ENCODE measurements around the gene MORN1. TPM values are rescaled to one million over a fixed set of nuclear protein-coding genes. Genes with fewer than 3 reads are reported as not detected.

Gene MORN1
- polyA plus RNA-seq, 1 donor, result 6.7 TPM

DNA sequence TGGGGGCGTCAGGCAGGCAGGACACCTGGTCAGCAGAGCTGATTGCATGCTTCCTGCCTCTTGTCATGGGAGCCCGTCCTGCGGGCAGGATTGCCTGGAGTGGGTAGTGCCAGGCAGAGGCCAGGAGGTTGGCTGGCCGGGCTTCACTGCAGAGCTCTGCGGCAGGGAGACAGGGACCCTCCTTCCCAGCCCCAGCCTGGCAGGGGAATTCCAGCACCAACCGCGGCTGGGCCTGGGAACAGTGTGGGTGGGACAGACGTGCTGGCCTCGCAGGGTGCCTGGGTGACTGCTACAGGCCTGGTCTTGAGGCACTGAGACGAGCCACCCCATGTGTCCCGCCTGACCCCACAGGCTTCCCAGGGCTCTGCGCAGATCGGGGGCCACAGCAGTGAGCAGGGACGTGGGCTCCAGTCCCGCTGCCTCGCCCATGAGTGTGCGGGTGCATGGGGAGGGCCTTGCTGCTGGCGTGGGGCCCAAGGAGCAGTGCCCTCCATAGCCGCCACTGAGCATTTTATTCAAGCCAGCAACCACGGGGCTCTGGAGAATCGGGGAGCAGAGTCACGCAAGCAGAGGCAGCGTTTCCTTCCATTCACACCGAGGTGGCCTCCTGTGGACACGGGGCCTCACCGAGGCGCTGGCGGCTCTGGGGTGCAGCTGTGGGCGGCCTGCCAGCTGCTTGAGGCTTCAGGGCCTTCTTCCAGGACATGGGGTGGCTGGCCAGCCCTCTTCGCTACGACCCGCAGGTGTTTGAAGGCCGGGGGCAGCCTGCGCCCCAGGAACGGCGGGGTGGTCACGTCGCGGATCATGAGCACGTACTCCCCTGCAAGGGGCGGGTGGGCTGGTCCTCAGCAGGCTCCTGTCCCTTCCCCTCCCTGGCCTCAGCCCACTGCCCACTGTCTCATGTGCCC lies 70.3 kb downstream of the MORN1 start:
- DNase-seq (ENCODE audit: low read depth), result no peak

DNA sequence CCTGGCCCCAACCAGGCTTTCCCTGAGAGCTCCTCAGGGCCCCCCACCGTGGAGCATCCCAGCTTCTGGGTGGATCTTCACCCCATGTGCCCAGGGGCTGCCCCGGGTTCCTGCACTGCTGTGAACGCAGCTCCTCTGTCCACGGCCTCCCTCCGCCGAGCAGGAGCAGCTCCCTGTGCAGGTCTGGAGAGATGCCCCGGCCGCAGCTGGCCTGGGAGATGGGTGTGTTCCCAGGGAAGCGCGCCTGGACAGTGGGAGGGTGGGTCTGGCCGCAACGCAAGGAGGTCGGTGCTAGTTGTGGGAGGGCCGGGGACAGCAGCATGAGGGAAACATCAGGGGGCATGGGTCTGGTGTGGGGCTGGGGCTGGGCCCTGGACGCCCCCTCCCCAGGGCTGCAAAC lies 71.3 kb downstream of the MORN1 start:
- DNase-seq (ENCODE audit: low read depth), result no peak

DNA sequence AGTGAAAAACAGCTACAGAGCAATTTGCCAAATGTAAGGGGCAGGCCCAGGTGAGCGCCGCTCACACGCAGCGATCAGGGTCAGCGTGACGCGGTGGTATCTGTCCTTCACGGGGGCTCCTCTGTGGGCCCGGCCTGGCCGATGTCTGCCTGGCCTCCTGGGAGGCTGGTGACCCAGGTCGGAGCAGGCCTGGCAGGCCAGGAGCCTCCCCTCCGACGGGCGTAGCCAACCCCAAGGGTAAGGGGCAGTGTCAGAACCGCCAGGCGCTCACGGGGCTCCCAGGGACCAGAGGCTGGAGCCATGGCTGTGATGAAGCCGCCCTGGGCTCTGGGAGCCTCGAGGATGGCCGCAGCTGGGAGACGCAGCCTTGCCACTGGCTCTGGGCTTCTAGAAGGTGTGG lies 72.1 kb downstream of the MORN1 start:
- DNase-seq (ENCODE audit: low read depth), result no peak

DNA sequence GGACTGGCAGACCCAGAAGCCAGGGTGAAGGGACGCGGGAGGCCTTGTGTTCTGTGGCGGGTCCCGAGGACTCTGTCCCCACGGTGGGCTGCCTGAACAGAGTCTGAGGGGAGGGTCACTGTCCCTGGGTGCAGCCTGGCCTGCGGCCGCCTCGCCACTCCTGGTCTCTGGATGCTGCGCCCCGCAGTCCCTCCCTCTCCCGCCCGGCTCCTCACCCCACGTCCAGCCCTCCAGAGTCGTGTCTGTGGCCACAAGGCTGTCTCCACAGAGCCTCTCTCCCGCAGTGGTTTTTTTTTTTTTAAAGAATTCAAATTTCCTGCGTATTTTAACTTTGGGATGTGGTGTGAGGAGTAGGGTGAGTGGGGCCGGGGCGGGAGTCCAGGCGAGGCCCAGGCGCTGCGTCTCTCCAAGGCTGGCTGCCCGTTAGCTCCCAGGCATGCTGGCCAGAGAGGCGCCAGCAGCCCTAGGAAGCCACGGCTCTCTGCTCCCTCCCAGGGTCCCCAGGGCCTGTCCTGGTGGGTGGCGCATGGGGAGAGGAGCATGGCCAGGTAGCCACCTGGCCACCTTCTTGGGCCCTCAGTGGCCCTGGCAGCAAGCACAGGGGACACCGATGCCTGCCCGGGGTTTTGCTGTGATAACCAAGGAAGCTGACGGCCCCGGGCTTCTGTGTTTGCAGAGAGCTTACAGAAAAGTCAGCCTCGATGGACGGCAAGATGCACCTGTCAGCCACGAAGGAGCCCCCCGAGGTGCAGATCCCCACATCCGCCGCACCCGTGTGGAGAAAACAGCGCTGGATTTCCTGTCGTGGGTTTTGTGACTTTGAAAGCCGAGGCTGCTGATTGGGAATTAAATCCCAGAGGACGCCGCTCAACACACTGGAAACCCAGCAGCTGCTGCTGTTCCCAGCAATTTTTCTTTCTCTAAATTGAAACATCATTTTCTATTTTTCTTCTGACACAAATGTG lies 72.8 kb downstream of the MORN1 start:
- no peak for DNase-seq (ENCODE audit: low read depth)

DNA sequence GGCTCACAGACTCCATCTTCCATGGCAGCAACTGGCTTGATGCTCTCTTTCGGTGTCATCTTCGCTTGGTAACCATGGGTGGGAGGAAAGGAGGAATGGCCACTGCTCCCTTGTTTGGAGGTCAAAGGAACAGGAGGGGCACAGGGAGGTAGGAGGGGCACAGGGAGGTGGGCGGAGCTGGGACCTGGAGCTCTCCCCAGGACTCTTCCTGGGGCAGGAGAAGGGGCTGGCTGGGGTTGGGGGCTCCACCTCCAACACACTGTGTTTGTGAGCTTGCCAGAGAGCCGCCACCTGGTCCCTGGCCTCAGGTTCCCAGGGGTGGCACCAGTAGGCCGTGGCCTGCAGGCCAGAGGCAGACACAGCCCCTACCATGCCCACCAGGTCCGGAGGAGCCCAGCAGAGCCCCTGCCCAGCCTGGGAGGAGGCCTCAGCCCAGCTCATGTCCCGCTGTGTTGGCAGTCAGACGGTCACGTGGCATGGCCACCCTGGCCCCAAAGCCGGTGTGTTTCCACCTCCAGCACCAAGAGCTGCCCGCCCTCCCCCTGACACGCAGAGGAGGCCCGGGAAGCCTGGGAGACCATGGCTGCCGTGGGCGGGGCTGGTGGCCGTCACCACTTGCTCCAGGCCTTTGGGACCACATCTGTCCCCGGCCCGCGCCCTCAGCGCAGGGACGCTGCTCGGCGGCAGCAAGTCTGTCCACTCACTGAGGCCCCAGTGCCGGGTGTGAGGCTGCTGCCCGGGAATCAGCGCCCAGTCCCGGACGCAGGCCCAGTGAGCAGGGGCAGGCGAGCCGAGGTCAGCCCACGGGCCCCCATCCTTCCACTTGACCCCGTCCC lies 73.9 kb downstream of the MORN1 start:
- DNase-seq (ENCODE audit: low read depth), result no peak

DNA sequence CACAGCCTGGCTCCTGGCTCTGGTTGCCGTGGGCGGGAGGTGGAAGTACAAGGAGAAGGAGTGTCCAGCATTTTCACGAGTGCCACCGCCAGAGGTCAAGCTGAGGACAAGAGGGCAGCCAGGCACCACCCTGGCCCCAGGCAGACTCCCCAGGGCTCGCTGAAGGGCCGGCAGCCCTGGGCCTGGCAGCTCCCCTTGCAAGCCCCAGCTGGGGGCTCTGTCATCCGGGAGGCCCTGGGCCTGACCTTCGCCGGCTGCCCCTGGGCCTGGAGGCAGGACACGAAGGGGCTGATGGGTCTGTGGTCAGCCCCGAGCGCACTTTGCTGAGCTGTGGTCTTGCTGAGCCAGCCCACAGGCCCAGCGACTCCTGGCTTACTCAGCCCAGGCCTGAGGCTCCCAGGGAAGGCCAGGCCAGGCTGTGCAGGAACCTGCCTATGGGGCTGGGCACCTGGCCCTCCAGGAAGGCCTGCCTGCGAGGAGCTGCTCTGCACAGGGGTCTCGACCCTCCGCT lies 74.8 kb downstream of the MORN1 start:
- no peak for DNase-seq (ENCODE audit: low read depth)

DNA sequence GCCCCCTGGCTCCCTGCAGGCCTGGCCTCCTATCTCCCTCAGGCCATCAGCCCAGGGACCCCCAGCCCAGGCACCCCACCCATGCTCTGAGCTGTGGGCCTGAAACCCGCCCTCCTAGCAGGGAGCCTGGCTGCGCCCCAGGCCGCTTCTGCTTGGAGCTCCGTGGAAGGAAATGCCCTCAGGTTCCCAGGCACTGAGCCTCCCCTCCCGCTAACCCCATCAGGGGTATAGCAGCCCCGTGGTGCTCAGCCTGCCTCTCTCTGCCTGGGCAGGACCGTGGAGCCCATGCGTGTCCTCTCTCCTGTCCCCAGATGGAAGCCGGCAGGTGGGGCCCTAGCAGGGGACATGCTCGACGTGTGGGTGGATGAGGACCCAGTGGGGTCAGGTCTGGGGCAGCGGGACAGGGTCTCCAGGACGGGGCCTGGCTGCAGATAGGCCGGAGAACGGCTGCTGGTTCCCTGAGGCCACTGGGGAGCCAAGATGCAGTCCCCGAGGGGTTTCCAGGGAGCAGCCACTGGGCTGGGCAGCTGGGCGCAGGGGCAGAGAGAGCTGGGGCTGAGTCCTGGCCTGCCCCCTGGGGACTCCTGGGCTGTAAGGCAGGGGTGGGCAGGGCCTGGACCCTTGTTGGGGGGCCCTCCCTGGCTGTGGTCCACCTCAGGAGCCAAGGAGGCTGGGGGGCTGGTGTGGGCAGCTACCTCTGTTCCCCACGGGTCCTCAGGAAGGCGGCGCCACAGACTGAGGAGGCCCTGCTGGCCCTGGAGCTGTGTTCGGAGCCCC lies 75.5 kb downstream of the MORN1 start:
- DNase-seq (ENCODE audit: low read depth), result no peak

DNA sequence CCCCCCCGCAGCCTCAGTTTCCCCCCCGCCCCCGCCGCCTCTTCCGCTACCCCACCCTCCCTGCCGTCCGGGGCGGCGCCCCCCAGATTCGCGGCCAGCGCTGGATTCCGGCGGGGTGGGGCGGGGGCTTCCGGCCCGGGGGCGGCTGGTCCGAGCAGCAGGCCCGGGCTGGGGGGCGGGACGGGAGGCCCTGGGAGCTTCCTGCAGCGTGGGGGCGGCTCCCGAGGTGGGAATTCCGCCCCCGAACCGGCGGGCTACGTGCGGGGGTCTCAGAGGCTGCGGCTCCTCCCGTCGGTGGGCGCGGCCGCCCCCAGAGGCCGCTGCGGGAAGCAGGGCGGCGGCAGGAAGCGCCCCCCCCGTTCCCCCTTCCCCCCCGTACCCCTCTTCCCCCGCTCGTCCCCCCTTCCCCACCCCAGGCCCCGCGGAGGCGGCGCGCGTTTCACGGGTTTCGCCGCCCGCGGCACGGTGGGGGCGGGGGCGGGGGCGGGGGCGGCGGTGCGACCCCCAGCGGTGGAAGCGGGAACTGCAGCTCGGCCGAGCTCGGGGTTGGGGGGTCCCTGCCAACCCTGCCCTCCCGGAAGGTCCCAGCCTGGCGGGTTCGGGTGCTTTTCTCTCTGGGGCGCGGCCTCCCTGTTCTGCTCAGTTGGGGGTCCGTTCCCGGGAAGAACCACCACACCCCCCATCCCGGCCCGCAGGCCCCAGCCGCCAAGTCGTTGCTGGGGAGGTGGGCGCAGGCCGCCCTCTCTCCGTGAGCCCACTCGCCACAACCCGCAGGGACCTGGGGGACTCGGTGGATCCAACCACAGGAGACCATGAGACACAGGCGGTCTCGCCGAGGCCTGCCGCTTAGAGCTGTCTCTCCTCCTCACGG lies 76.3 kb downstream of the MORN1 start:
- DNase-seq (ENCODE audit: low read depth), result no peak

DNA sequence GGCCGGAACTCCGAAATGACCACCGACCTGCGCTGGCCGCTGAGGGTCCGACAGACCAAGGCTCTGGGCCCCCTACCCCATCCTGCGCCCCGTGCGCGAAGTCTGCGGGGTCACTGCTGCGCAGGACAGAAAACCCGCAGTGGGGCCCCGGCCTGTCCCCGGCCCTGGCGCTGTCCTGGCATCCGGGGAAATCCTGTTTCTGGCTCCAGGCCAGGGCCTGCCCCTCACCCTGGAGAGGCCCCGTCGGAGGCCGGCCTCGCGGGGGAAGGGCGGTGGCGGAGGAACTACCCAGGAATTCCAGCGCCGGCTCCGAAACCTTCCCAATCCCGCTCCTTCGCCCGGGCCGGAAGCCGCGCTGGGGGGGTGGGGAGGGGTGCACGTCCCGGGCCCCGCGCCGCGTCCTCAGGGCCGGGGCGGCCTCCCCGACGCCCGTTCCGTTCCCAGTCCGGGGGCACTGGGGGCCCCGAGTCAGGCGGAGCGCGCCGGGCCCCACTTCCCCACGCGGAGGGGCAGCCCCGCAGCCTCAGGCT lies 77.0 kb downstream of the MORN1 start:
- DNase-seq (ENCODE audit: low read depth), result no peak

DNA sequence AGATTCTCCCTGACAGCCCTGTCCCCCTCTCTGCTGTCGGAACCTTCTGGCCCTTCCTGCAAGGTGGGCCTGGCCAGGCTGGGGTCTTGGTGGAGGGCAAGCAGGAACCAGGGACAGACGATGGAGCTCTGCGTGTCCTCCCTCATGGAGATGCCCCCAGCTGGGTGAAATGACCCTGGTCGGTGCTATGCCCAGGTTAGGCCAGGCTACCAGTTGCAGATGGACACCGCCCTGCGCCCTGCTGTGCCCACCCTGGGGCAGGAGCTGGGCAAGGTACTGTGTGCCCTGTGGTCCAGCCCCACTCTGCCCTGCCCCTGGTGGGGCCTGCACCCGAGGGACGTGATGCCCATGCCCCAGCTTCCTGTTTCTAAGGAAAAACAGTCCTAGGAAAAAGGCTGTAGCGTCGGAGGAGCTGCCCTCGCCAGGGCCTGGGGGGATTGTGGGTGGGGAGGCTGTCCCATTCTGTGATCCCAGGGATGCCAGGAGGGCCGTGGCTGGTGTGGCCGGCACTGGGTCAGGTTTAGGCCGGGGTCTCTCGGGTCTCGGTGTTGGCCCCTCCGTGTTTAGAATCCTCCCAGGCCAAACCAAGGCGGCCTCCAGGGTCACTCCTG lies 77.6 kb downstream of the MORN1 start:
- DNase-seq (ENCODE audit: low read depth), result no peak

DNA sequence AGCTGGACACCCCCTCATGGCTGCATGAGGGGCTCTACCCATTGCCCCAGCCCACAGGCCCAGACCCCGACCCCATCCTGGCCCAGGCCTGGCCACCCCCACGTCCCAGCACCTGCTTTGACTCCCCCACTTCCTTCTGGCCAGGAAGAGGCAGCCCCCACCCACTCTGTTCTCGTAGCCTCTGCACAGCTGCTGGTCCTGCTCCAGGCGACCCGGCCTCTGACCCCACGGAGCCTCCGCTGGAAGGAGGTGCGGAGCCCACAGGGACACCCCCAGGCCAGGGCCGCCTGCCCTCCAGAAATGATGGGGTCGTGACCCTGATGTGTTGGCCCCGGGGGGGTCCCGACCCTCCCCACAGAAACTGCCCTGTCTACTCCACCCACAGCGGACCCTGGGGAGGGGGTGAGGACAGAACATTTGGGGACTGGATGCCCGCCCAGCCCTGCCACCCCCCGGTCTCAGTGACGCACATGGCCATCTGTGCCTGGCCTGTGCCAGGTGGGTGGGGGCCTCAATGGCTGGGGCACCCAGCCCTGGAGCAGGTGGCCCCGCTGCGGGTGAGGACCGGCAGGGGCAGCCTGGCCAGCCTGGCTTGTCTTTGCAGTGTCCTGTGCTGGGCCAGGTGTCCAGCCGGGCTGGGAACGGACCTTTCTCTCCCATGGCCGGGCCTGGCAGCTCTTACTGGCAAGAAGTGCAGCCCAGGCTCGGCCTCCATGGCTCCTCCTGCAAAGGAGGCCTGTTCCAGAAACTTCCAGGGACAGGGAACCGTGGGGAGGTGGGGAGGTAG lies 78.6 kb downstream of the MORN1 start:
- no peak for DNase-seq (ENCODE audit: low read depth)

DNA sequence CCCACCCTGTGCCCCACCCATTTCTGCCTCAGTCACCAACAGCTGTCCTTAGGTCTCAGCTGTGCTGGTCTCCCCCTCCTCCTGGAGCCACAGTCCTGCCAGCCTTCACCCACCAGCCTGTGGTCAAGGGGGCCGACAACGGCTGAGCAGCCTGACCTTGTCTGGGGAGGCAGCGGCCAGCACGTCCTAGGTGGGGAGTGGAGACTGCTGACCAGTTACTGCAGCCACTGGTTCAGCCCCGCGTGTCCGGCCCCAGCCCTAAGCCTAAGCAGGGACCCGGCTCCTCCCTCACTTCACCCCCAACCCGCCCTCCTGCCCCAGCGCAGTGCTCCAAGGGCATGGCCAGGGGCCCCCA lies 79.2 kb downstream of the MORN1 start:
- no peak for DNase-seq (ENCODE audit: low read depth)

DNA sequence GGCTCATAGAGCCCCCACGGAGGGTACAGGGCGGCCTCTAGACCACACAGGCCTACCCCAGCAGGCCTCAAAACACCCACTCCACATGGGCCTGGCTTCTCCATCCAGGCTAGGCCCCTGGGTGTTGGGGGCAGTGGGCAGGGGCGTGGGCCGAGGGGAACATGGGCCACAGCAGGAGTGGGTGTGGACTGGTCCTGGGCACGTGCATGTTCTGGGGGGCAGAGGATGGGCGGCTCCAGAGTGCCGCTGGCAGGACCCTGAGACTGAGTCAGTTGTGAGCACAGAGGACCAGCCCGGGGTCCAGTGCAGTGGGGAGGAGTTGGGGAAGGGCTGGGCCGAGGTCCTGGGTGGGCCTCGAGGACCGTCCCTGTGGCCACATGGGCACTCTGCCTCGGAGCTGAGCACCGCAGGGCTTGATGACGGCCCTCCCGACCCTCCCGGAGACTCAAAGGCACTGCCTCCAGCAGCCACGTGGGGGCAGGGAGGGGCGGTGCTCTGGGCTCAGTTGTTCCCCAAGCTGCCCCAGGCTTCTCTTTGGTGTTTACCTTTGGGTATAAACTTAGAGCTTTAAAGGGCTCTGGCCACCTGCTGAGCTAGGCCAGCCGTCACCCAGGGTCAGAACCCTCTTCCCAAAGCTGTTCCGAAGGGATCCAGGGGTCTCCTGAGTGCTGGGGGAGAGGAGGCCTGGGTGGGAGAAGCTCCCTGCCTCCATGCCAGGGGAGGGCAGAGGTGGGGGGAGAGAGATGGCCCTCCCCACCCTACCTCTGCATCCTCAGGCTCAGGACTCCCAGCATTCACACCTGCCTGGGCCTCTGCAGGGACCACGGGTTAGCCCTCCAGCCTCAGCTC lies 79.9 kb downstream of the MORN1 start:
- no peak for DNase-seq (ENCODE audit: low read depth)

DNA sequence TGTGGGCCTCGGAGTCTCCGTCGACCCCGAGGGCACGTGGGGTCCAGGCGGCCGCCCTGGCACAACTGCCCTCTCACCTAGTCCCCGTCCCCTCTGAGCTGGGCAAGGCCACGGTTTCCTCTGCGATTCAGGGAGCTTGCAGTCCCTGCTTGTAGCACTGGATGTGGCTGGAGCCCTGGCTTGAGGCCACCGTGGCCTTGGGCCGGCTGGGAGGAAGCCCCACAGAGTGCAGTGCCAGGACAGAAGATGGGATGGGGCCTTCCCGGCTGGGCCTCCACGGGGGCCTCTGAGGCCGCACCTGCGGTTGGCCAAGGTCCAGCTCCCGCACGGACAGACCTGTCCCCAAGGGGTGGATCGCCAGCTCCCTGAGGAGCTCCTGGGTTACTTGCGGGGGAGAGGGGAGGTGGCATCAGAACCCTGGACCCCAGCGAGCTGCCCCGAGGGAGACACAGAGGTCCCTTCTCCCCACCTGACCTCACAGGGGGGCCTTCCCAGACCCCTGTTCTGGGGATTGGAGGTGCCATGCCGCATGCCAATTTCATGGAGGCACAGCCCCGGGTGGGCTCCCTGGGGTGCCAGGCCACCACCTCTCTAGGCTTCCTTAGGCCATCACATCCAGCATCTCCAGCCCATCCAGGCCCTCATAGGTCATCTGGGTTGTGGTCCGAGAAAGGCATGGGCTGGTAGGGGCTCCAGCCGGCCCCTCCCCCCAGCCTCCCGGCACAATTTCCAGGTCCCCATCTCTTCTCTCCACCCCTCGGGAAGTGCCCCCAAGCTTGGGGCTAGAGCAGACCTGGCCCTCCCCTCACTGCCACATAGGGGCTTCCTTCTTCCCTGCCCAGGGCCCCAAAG lies 80.8 kb downstream of the MORN1 start:
- no peak for DNase-seq (ENCODE audit: low read depth)

DNA sequence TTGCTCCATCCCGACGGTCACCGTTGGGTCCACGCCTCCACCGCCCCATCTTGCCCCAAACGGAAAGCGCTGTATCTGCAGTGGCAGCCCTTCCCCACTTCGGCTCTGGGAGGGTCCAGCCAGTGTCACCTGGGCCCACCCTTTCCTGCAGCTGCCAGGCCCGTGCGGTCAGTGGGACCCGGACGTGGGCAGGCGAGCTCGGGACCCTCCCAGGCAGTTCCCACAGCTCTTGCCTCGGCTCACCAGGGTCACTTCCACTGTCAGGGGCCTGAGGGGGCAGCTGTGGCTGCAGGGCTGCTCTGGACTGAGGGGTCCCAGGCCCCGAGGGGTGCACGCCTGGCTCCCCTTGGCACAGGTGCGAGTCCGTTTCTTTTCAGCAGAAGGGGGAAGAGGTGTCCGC lies 82.5 kb downstream of the MORN1 start:
- no peak for DNase-seq (ENCODE audit: low read depth)

DNA sequence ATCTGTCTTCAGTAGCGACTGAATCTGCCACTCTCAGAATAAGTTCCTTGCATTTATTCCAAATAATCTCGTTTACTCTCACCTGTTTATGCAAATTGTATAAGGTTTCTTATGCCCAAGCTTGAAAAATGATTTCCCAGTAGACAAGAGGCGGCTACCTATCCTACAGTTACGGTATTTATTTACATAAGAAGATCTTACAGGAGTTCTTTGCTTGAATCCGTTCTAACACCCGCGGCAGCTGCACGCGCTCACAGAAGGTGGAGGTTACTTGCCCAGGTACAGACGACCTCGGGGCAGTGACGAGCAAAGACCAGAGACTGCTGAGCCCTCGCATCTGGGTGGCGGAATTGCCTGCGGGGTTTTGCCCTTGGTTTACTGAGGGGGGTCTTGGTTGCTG lies 83.4 kb downstream of the MORN1 start:
- DNase-seq (ENCODE audit: low read depth), result no peak
